Mesothelial cell of epicardium (in vitro differentiated cells): ENCODE results near the gene SNTG2. TPM values are rescaled to one million over a fixed set of nuclear protein-coding genes. Genes with fewer than 3 reads are reported as not detected.

ENCODE experiments used
- DNase-seq, 2 experiments: peaks; one replicate each; pipeline ENCODE4 v3.0.0; 2021; ENCODE audit warnings: low spot score in 2 of 2; ENCODE audit not compliant: unreplicated experiment in 2 of 2
- H3K27ac Mint-ChIP-seq: 2 replicates; pipeline ENCODE4 v1.8.0; 2021; ENCODE audit warnings: mixed read lengths
- H3K27me3 Mint-ChIP-seq: 2 replicates; pipeline ENCODE4 v1.8.0; 2021; ENCODE audit warnings: low read depth, mixed read lengths
- H3K36me3 Mint-ChIP-seq: 2 replicates; pipeline ENCODE4 v1.8.0; 2021; ENCODE audit warnings: mixed read lengths
- H3K4me1 Mint-ChIP-seq: 2 replicates; pipeline ENCODE4 v1.8.0; 2021; ENCODE audit warnings: mixed read lengths
- H3K4me3 Mint-ChIP-seq: 2 replicates; pipeline ENCODE4 v1.8.0; 2021; ENCODE audit warnings: mild to moderate bottlenecking, moderate library complexity, mixed read lengths
- H3K9me3 Mint-ChIP-seq: 2 replicates; pipeline ENCODE4 v1.8.0; 2021; ENCODE audit warnings: mixed read lengths
- CTCF ChIP-seq: fragments of 200-600 bp; sonication (generic); IDR thresholded peaks from one replicate; pipeline ENCODE4 v1.5.0; 2021; ENCODE audit warnings: antibody characterized with exemption; ENCODE audit not compliant: unreplicated experiment
- total RNA-seq: library from RNA; stranded (reverse); gene quantifications from 3 replicates; pipeline ENCODE4 v1.2.1, GENCODE V29; 2021

Gene SNTG2
- total RNA-seq, 1 donor from 2014 or later, result not detected

DNA sequence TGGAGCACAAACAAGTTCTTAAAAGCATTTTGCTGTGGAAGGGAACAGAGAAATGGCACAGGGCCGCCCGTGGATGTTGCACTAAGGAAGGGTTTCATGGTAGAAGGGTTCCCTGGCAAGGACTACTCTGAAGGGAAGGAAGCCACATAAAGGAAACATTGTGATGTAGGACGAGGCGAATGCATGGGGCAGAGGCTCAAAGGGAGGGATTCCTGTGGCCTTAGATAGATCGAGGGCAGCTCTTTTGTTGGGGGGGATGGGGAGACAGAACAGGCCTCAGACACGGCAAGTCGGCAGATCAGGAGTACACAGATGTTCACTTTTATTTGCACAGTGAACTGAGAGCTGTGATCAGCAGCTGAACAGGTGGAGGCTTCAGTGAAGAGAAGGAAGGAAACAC is 205.4 kb downstream of the SNTG2 start:
- no peak for TF ChIP-seq CTCF
- no peaks in the 10 kb centered on the region for H3K4me1 Mint-ChIP-seq
- no peaks in the 10 kb centered on the region for H3K9me3 Mint-ChIP-seq
- H3K27me3 Mint-ChIP-seq, result peaks cover 6% of the 10 kb centered on the region
- DNase-seq, result no peak
- no peaks in the 10 kb centered on the region for H3K36me3 Mint-ChIP-seq
- H3K27ac Mint-ChIP-seq, result no peak overlapping the region
- no peak overlapping the region for H3K4me3 Mint-ChIP-seq

- H3K9me3 Mint-ChIP-seq, result no peaks in the 10 kb centered on the region
- peaks cover 1% of the 10 kb centered on the region for H3K27me3 Mint-ChIP-seq
- no peak overlapping the region for H3K27ac Mint-ChIP-seq
- no peak for DNase-seq
- H3K36me3 Mint-ChIP-seq, result no peaks in the 10 kb centered on the region
- no peak overlapping the region for H3K4me3 Mint-ChIP-seq
- no peak for TF ChIP-seq CTCF
- H3K4me1 Mint-ChIP-seq, result no peaks in the 10 kb centered on the region
Observed at GRCh38 chr2:1156531-1156930, 205.9 kb downstream of the SNTG2 start.

- no peak for TF ChIP-seq CTCF
- H3K4me1 Mint-ChIP-seq, result no peaks in the 10 kb centered on the region
- H3K36me3 Mint-ChIP-seq, result no peaks in the 10 kb centered on the region
- H3K27me3 Mint-ChIP-seq, result no peaks in the 10 kb centered on the region
- H3K4me3 Mint-ChIP-seq, result no peak overlapping the region
- H3K9me3 Mint-ChIP-seq, result no peaks in the 10 kb centered on the region
- no peak overlapping the region for H3K27ac Mint-ChIP-seq
- DNase-seq, result no peak
Observed at GRCh38 chr2:1157107-1157506, 206.5 kb downstream of the SNTG2 start.

- Mint-ChIP-seq H3K27me3 (no peaks in the 10 kb centered on the region), H3K4me3 (no peak overlapping the region), H3K4me1 (no peaks in the 10 kb centered on the region), H3K36me3 (no peaks in the 10 kb centered on the region), H3K27ac (no peak overlapping the region), H3K9me3 (peaks cover 14% of the 10 kb centered on the region)
- no peak for DNase-seq
- TF ChIP-seq CTCF, result no peak
Observed at GRCh38 chr2:1159013-1159412, 208.4 kb downstream of the SNTG2 start.

DNA sequence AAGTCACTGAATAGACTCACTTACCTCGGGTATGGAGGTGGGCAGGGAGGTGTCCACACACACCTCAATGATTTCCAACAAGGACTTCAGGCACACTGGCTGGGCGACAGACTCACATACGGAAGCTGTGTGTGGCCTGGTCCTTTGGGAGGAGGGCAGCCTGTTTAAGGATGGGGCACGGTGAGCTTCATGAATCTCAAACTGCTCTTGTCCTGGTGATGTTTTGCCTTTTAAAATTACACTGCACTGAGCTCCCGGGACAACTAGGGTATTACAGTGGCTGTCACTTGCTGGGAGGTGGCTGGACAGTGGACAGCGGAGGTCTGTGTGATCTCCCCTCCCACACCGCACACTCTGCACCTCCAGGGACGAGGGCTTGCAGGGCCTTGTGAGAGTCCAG is 211.6 kb downstream of the SNTG2 start:
- no peak for DNase-seq
- Mint-ChIP-seq H3K36me3 (no peaks in the 10 kb centered on the region), H3K4me3 (no peak overlapping the region), H3K27me3 (no peaks in the 10 kb centered on the region), H3K4me1 (no peaks in the 10 kb centered on the region), H3K27ac (no peak overlapping the region), H3K9me3 (peaks cover 14% of the 10 kb centered on the region)
- TF ChIP-seq CTCF, result no peak
